Activated B cell treated with CpG ODN at 0.5 μM for 24 hours (primary cell): ENCODE results near the gene TRPV3. TPM values are rescaled to one million over a fixed set of nuclear protein-coding genes. Genes with fewer than 3 reads are reported as not detected.
"Not testable (repeated sequence)": the region's sequence is repeated elsewhere in the genome, so short reads cannot be mapped to it uniquely, and the experiment has no call there.

Source experiments
- ATAC-seq: fragments of 200-7000 bp; cut with Tn5 transposase; one replicate; pipeline ENCODE4 v1.10.0; 2021; ENCODE audit warnings: low read depth, mild to moderate bottlenecking, moderate library complexity
- CTCF ChIA-PET: fragments of 350-600 bp; sonication (Branson Sonifier 250); formaldehyde crosslinking; loops from one replicate; lab custom pipeline; 2021; ENCODE audit warnings: antibody characterized with exemption; lab: Charles Lee
- POLR2A ChIA-PET: fragments of 350-600 bp; sonication (Branson Sonifier 250); formaldehyde crosslinking; loops from one replicate; lab custom pipeline; 2021; ENCODE audit warnings: antibody characterized with exemption; lab: Charles Lee
- DNase-seq: peaks from one replicate; pipeline ENCODE4 v3.0.0; 2022
- H3K27ac Mint-ChIP-seq: one replicate; pipeline ENCODE4 v1.8.0; 2020; ENCODE audit warnings: mixed read lengths
- H3K27me3 Mint-ChIP-seq: one replicate; pipeline ENCODE4 v1.8.0; 2021; ENCODE audit warnings: mixed read lengths
- H3K36me3 Mint-ChIP-seq: one replicate; pipeline ENCODE4 v1.8.0; 2021; ENCODE audit warnings: low read depth, mixed read lengths
- H3K4me1 Mint-ChIP-seq: one replicate; pipeline ENCODE4 v1.8.0; 2021; ENCODE audit warnings: mixed read lengths
- H3K4me3 Mint-ChIP-seq: one replicate; pipeline ENCODE4 v1.8.0; 2020; ENCODE audit warnings: mild to moderate bottlenecking, mixed read lengths
- H3K9me3 Mint-ChIP-seq: one replicate; pipeline ENCODE4 v1.8.0; 2020; ENCODE audit warnings: mixed read lengths
- intact Hi-C: fragments of 100-400 bp; cut with micrococcal nuclease; formaldehyde crosslinking; loops from one replicate; pipeline ENCODE4 v1.15.1; 2024
- total RNA-seq: library from RNA; stranded (reverse); gene quantifications from 2 replicates; pipeline ENCODE4 v1.2.3, GENCODE V29; 2022
- TF ChIP-seq, protein P1 (sequence below): fragments of 200-600 bp; IDR thresholded peaks from one replicate; pipeline ENCODE4 v1.8.0; 2022; ENCODE audit warnings: antibody characterized with exemption, mild to moderate bottlenecking

The TRPV3 gene
- total RNA-seq, 1 donor from 2014 or later, result 10.2 TPM

DNA sequence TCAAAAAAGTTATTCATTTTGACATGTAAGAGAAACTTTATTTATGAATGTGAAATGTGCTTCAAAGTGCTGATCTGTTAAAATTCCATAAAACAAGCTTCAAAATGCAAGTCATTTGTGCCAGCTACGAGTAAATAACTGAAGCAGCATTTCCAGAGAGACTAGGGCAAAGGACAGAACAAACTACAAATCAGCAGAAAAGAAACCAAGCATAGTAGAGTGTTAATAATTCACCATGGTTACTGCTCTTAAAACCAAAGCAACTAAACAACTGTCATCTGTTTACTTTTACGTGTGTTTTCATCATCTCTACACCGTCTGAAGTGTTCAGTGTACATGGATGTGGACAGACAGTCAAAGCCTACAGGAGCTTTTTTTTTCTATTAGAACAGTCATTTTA is 83.4 kb downstream of the TRPV3 start:
- Mint-ChIP-seq H3K36me3 (no peaks in the 10 kb centered on the region), H3K27me3 (peaks cover 15% of the 10 kb centered on the region), H3K4me1 (peaks cover 2% of the 10 kb centered on the region), H3K9me3 (no peaks in the 10 kb centered on the region), H3K4me3 (no peak overlapping the region), H3K27ac (no peak overlapping the region)
- DNase-seq, result no peak
- ATAC-seq, result no peak
- ChIA-PET CTCF (no interaction called here), POLR2A (no interaction called here)
- TF ChIP-seq, protein P1, sequence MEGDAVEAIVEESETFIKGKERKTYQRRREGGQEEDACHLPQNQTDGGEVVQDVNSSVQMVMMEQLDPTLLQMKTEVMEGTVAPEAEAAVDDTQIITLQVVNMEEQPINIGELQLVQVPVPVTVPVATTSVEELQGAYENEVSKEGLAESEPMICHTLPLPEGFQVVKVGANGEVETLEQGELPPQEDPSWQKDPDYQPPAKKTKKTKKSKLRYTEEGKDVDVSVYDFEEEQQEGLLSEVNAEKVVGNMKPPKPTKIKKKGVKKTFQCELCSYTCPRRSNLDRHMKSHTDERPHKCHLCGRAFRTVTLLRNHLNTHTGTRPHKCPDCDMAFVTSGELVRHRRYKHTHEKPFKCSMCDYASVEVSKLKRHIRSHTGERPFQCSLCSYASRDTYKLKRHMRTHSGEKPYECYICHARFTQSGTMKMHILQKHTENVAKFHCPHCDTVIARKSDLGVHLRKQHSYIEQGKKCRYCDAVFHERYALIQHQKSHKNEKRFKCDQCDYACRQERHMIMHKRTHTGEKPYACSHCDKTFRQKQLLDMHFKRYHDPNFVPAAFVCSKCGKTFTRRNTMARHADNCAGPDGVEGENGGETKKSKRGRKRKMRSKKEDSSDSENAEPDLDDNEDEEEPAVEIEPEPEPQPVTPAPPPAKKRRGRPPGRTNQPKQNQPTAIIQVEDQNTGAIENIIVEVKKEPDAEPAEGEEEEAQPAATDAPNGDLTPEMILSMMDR, result no peak
- intact Hi-C loops, result no loop called here

GRCh38 chr17:3472137-3472536 is 85.5 kb downstream of the TRPV3 start:
- CTCF ChIA-PET, result no interaction called here
- H3K36me3 Mint-ChIP-seq, result no peaks in the 10 kb centered on the region
- no peak for ATAC-seq
- H3K27ac Mint-ChIP-seq, result no peak overlapping the region
- POLR2A ChIA-PET, result interaction anchor here (0.7 kb wide), 1 partner anchor 366 kb away, joined by 9 read pairs; no protein-coding TSS in a partner anchor
- TF ChIP-seq, protein P1, result no peak
- peaks cover 2% of the 10 kb centered on the region for H3K4me1 Mint-ChIP-seq
- no peak for DNase-seq
- intact Hi-C loops, result no loop called here
- no peaks in the 10 kb centered on the region for H3K9me3 Mint-ChIP-seq
- H3K4me3 Mint-ChIP-seq, result no peak overlapping the region
- peaks cover 10% of the 10 kb centered on the region for H3K27me3 Mint-ChIP-seq

GRCh38 chr17:3471599-3471998 is 86.0 kb downstream of the TRPV3 start, which contains the start of gene SPATA22:
SPATA22 (minus strand) TSS chr17:3471819; CDS start chr17:3469325, 2,494 bp downstream.
- CTCF ChIA-PET, result no interaction called here
- no peaks in the 10 kb centered on the region for H3K36me3 Mint-ChIP-seq
- intact Hi-C loops, result no loop called here
- no peak for DNase-seq
- peaks cover 13% of the 10 kb centered on the region for H3K27me3 Mint-ChIP-seq
- ATAC-seq, result no peak
- H3K27ac Mint-ChIP-seq, result no peak within 1 kb of the TSS
- H3K9me3 Mint-ChIP-seq, result no peaks in the 10 kb centered on the region
- TF ChIP-seq, protein P1, result no peak
- H3K4me1 Mint-ChIP-seq, result peaks cover 2% of the 10 kb centered on the region
- H3K4me3 Mint-ChIP-seq, result no peak within 1 kb of the TSS
- POLR2A ChIA-PET, result no interaction called here

DNA sequence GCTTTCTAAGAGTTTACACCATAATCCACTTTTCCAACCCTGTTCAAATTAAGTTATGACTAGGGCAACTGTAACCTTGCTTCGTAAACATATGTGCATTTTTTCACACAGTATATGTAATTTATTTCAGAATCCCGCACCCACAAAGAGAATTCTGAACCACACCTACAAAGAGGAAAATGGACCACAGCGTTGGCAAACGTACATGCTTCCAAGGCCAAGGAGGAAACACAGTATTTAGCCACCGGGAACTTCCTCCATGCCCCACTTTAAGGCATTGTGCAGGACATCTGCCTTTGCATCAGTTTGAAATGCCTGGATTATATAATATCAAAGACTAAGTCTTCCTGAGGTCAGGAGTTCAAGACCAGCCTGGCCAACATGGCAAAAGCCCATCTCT is 88.1 kb downstream of the TRPV3 start:
- Mint-ChIP-seq H3K4me3 (no peak overlapping the region), H3K9me3 (no peaks in the 10 kb centered on the region), H3K4me1 (no peaks in the 10 kb centered on the region), H3K27ac (no peak overlapping the region), H3K36me3 (no peaks in the 10 kb centered on the region), H3K27me3 (peaks cover 12% of the 10 kb centered on the region)
- POLR2A ChIA-PET, result no interaction called here
- DNase-seq (no peak), ATAC-seq (no peak)
- intact Hi-C loops, result no loop called here
- TF ChIP-seq, protein P1, result no peak
- CTCF ChIA-PET, result no interaction called here

GRCh38 chr17:3466355-3466754 is 91.3 kb downstream of the TRPV3 start:
- H3K36me3 Mint-ChIP-seq, H3K4me3 Mint-ChIP-seq, CTCF ChIA-PET, DNase-seq, H3K9me3 Mint-ChIP-seq, intact Hi-C loops, H3K4me1 Mint-ChIP-seq, ATAC-seq, POLR2A ChIA-PET, H3K27ac Mint-ChIP-seq: not testable (repeated sequence)
- H3K27me3 Mint-ChIP-seq, result peaks cover 12% of the 10 kb centered on the region

Other genes starting within 250 kb of the TRPV3 start
- 0.64 and 2.2 TPM in 2 replicates for gene OR3A2, start 171.5 kb downstream of the TRPV3 start, total RNA-seq
- gene OR1E1, start 159.4 kb downstream of the TRPV3 start, total RNA-seq, result not detected in 2 replicates
- not detected in 2 replicates for gene OR3A3, start 146.4 kb downstream of the TRPV3 start, total RNA-seq
- not detected in 2 replicates for gene OR1E2, start 124.0 kb downstream of the TRPV3 start, total RNA-seq
- gene SPATA22, start 86.0 kb downstream of the TRPV3 start, total RNA-seq, result not detected in 2 replicates
- not detected in 2 replicates for gene ASPA, start 81.8 kb downstream of the TRPV3 start, total RNA-seq
- gene TRPV1, start 51.6 kb upstream of the TRPV3 start, total RNA-seq, result 3.2 and 5.4 TPM in 2 replicates
- gene SHPK, start 78.4 kb upstream of the TRPV3 start, total RNA-seq, result 8.1 and 9.5 TPM in 2 replicates
- gene CTNS, start 78.9 kb upstream of the TRPV3 start, total RNA-seq, result 12.8 and 13.5 TPM in 2 replicates
- 15.1 and 16.4 TPM in 2 replicates for gene TAX1BP3, start 110.8 kb upstream of the TRPV3 start, total RNA-seq
- gene EMC6, start 111.0 kb upstream of the TRPV3 start, total RNA-seq, result 33.8 and 38.0 TPM in 2 replicates
- gene P2RX5, start 138.3 kb upstream of the TRPV3 start, total RNA-seq, result 295 and 349 TPM in 2 replicates
- 6.4 and 6.7 TPM in 2 replicates for gene HASPIN, start 166.1 kb upstream of the TRPV3 start, total RNA-seq
- gene ITGAE, start 243.4 kb upstream of the TRPV3 start, total RNA-seq, result 42.9 and 45.3 TPM in 2 replicates